D341Med (cell line): ENCODE data around the gene SDF4.

Source experiments
- DNase-seq: peaks from one replicate; pipeline ENCODE4 v3.0.0; 2012; ENCODE audit warnings: low spot score

Gene SDF4, protein sequence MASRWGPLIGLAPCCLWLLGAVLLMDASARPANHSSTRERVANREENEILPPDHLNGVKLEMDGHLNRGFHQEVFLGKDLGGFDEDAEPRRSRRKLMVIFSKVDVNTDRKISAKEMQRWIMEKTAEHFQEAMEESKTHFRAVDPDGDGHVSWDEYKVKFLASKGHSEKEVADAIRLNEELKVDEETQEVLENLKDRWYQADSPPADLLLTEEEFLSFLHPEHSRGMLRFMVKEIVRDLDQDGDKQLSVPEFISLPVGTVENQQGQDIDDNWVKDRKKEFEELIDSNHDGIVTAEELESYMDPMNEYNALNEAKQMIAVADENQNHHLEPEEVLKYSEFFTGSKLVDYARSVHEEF

DNA sequence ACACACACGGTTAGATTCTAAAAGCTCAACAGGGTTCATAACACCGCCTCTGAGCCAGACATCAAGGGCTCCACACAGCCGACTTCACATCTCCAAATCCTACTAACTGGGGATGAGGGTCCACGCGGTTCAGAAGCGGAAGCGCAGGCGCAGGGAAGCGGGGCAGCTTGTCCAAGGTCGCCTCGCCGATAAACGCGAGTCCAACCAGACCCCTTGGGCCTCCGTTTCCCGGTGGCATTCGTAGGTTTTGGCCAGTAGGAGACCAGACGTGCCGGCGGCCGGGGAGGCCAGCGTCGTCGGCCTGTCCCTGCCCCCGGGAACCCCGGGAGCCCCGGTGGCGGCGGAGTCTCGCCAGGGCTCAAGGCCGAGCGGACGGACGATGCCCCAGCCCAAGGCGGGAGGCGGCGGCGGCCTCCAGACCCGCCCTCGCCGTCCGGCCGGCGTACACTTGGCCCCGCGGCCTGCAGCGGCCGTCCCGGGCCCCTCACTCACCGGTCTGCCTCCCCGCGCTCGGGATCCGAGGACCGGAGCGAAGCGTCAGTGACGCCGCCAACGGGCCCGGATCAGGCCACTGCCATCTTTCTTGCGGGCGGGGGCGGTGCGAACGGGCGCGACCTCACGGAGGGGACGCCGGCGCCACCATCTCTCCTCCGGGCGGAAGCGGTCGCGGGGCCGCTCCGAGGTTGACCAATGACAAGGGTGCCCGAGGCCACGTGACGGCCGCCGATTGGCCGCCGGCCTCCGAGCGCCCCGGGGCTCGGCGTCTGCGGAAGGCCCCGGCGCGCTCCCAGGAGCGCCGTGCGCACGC, at the start of gene SDF4:
SDF4 (minus strand) TSS at position 602 of the 808 bp plus-strand sequence. CDS start 3,229 bp downstream, outside the sequence.
- peak; percentile 100 for DNase-seq

DNA sequence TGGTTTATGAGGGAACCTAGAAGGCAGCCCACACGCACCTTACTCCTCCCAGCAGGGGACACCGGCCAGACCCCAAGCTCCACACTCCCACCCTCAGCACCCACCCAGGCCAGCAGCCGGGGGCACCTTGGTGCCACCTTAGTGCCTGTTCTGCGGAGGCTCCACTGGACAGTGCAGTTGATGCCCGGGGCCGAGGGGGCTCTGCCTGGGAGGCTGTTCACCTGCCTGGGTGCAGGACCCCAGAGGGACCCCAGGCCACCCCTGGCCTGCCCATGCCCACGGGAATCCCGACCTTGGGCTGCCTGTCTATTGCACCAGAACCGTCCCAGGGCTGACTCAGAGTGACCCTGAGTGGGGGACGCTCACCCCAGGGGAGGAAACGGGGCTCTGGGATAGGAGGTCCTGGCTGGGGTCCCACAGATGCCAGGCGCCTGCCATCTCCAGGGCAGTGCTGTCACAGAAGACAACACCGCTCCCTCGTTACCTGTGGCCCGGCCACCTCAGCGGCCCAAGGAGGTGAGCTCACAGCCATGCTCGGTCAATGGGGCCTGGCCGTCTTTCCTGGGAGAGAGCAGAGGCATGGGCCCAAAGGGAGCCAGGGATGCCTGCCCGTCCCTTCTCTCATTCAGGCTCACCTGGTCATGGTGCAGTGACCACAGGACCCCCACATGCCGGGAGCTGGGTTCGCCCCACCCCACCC, 49.1 kb upstream of the SDF4 start:
- no peak for DNase-seq

GRCh38 chr1:1279028-1279427, 47.2 kb upstream of the SDF4 start:
- no peak for DNase-seq

GRCh38 chr1:1278620-1279019, 46.8 kb upstream of the SDF4 start:
- DNase-seq: no peak

DNA sequence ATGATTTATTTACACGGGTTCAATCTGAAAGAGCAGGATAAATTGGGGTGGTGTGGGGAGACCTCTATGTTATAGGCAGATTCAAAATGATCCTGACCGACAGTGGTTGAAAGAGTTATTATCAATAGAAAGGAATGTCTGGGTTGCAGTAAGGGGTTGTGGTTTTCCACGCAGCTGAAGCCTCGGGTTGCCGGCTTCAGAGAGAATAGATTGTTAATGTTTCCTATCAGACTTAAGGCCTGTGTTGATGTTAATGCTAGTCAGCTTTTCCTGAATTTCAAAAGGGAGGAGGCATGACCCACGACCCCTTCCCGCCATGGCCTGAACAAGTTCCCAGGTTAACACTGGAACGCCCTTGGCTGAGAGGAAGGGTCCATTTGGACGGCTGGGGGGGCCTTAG, 44.0 kb upstream of the SDF4 start:
- no peak for DNase-seq

GRCh38 chr1:1274931-1275431, 43.2 kb upstream of the SDF4 start:
- no peak for DNase-seq

DNA sequence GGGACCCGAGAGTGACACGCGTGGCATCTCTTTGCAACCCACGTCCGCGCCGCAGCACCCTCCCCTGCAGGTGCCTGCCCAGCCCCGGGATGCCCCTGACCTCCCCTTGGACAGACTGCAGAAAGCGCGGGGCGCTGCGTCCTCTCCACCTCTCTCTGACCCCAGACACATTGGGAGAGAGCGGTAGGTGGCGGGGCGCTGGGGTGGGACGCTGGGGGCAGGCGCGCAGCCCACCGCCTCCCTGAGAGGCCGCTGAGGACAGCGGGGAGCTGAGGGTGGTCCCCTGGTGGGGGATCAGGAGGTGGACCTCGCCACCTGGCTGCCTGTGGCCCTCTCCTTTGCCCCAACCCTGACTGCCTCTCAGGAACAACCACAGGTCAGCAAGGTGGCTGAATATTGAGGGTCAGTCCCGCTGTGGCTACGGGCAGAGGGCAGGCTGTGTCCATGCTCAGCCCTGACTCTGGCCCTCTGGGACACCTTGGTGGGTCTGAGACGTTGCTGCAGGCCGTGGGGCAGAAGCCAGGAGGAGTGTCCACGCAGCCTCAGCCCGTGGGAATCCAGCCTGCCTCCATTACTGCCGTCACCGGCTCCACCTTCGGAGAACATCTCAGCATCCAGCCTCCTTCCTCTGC, 42.6 kb upstream of the SDF4 start:
- DNase-seq: no peak

GRCh38 chr1:1273512-1274298, 41.9 kb upstream of the SDF4 start, which contains the start of gene UBE2J2:
UBE2J2 (minus strand) TSS chr1:1273854; CDS start chr1:1267992, 5,862 bp downstream.
- peak; percentile 99 for DNase-seq

GRCh38 chr1:1273209-1273511, 41.4 kb upstream of the SDF4 start:
- DNase-seq: no peak

GRCh38 chr1:1272341-1273208, 40.8 kb upstream of the SDF4 start:
- no peak for DNase-seq

DNA sequence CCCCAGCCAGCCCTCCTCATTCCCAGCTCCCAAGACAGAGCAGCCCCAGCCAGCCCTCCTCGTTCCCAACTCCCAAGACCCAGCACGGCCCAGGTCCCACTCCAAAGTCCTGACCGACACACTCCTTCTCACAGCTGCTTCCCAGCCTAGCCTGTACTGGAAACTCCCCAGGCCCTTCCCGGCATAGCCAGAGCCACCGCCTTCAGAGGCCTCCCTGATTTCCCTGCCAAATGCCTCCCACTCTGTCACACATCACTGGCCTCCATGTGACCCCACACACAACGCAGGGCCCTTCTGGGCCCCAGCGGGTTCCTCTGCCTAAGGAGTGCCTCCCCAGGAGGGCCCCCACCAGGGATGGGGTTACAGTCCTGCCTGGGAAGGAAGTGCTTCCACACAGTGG, 39.0 kb upstream of the SDF4 start:
- no peak for DNase-seq

DNA sequence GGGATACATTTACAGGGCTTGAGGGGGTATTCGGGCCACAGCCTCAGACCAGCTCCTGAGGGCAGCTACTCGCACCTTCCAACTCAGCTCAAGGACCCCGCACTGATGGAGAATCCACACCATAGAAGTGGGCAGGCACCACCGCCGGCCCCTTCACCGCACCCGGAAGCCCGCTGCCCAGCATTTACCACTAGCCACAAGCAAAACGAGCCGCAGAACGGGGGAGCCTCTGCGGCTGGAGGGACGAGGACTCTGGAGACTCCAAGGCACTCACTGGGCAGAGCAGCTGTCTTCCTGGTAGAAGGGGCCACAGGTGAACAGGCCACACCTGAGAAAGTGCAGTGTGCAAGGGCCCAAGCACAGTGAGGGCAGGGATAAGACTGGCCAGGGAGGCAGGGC, 36.5 kb upstream of the SDF4 start:
- DNase-seq: no peak

- no peak for DNase-seq
These were observed 35.9 kb upstream of the SDF4 start for GRCh38 chr1:1267488-1268283.

DNA sequence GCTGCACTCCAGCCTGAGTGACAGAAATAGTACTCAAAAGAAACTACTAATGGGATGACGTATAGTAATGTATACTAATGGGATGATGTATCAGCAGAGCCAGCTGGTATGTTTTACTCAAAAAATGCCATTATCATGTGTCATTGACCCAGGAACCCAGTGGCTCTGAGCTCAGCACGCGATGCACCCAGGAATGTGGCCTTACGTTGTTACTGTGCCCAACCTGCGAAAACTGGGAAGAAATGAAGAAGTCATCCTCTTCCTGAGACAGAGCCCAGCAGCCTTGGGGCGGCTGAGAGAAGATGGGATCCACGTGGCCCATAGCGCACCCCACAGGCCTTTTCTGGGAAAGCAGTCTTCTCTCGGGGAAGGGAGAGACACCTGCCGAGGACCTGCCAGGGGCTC, 33.1 kb upstream of the SDF4 start:
- no peak for DNase-seq

DNA sequence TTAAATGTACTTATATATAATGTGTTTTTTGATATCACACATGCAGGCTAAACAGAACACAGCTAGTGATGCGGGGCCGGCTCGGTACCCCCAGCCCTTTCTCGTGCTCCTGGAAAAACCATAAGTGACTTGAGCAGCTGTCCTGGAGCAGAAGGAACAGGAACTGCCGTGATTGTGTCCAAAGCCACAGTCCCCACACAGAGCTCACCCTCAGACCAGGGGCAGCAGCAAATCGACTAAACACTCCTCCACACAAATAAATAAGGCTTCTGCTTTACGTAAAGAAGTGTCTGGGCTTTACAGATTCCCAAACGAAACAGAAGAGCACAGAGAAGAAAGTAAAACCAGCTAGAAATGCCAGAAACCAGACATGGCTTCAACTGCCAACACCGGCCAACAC, 32.2 kb upstream of the SDF4 start:
- no peak for DNase-seq

DNA sequence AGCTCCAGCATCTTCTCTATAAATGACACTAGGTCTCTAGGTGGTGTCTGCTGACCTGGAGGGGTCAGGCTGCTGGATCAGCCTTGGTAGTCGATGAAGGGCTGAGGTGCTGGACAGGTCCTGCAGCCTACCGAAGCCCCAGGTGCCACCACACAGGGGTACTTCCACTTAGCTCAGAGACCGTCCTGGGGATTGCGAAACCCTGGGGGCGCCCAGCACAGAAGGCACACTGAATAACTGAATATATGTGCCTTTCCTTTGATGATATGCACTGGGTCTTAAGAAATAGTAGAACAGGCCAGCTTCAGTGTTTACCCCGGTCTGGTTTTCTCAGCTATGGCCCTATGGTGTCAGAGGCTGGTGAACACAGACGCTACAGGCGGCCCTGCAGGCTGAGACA, 31.0 kb upstream of the SDF4 start:
- no peak for DNase-seq

DNA sequence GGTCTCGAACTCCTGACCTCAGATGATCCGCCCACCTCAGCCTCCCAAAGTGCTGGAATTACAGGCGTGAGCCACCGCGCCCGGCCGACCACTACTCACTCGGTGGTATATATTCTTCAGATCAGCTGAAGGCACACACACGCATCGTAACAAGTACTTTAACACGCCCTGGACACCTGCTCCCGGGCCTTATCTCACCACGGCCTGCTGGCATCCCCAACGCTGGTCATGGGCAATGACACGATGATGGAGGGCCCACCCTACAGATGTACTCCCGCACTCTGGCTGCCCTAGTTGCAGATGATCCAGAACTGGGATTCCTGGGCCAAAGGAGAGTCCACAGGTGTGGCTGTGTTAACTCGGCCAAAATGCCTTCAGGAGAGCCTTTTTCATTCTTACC, 30.3 kb upstream of the SDF4 start:
- no peak for DNase-seq

DNA sequence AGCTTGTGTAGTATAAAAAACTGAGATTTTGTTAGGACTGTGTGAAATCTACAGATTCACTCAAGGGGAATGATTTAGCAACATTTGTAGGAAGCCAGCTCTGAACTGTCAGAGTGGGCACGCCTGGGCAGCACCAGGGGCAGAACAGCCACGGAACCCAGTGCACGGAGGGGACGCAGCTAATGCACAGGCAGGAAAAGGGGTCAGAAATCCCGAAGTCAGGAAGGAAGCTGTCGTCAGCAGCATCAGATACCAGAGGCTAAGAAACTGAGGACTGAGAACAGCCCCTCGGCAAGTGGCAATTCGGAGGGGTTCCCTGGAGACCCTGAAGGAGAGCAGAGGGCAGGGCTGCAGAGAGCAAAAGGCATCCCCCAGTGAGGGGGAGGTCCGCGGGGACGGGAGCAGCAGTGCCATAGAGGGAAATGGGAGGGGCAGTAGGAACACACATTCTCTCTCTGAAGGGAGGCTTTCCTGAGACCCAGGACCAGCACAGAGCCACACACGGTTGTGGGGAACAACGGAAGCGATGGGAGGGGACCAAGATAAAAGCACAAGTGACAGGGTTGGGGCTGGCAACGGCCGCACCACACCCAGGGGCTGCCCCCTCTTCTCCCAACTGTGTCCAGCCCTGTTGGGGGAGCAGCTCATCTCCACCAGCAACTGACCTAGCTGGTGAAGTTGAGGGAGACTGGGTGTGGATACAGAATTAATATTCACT, 29.2 kb upstream of the SDF4 start:
- no peak for DNase-seq
